8988T (cell line): ENCODE data around the gene ABCA9.
"Not testable (repeated sequence)": the region's sequence is repeated elsewhere in the genome, so short reads cannot be mapped to it uniquely, and the experiment has no call there.

Experiments
- DNase-seq: peaks from one replicate; pipeline ENCODE4 v3.0.0; 2011

The ABCA9 gene

DNA sequence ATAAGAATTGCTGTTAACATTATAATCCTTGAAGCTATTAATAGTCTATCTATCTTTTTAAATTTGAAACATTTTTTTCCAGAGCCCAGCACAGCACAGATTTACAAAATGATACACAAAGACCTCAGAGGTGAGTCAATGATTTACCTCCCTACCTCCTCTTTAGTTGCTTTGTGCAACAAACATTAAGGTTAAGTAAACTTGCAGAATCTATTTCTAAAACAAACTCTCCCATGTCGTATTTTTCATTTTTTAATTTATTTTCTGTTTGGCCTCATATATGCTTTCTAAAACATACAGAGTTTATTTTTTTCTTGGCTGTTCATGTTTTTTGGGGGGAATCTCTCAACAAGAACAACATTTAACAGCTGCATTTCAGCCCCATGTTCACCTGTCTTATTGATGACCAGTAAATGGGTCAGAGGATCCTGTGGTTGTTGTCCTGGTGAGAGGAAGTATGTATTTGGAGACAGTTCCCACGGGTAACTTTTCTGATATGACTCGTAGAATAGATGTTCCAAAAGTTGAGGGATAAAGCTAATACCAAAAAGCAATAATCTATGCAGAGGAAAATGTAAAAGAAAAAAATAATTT, 42.6 kb downstream of the ABCA9 start:
- DNase-seq: no peak

DNA sequence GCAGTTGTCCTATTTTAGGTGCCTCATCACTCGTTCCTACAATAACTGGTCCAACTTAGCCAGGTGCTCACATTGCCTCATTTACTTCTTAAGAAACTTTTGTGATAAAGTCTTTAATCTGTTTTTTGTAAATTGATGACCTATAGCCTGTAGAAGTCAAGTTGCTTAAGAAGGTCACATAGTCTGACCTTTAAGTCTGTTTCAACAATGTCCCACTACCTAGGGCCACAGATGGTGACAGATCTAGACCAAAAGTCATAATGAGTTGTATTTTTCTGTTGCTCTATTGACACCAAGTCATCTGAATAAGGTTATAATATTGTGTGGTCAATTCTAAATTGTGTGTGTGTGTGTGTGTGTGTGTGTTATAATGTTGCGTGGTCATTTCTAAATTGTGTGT, 45.1 kb downstream of the ABCA9 start:
- DNase-seq: no peak

- DNase-seq: no peak
Observed at GRCh38 chr17:69012895-69013805, 47.6 kb downstream of the ABCA9 start.

GRCh38 chr17:69009930-69010329, 50.8 kb downstream of the ABCA9 start:
- no peak for DNase-seq

- not testable (repeated sequence) for DNase-seq
Observed at GRCh38 chr17:69004759-69005158, 56.0 kb downstream of the ABCA9 start.

GRCh38 chr17:68999743-69000142, 61.0 kb downstream of the ABCA9 start:
- DNase-seq: not testable (repeated sequence)

- DNase-seq: no peak
Observed at GRCh38 chr17:68993112-68993511, 67.6 kb downstream of the ABCA9 start.

DNA sequence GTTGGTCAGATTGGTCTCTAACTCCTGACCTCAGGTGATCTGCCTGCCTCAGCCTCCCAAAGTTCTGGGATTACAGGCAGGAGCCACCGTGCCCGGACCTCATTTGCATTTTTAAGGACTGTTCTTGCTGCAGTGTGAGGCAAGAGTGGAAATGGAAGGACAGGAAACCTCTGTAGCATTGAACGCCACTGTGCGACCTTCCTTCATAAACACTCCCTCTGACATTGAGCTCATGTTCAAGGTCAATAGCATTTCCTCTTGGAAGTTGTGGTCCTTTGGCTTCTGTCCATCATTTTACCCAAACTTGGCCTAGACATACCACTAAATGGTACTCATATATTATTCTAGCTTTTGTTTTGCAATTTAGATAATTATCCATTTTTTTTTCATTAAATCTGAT, 72.8 kb downstream of the ABCA9 start:
- DNase-seq: no peak

DNA sequence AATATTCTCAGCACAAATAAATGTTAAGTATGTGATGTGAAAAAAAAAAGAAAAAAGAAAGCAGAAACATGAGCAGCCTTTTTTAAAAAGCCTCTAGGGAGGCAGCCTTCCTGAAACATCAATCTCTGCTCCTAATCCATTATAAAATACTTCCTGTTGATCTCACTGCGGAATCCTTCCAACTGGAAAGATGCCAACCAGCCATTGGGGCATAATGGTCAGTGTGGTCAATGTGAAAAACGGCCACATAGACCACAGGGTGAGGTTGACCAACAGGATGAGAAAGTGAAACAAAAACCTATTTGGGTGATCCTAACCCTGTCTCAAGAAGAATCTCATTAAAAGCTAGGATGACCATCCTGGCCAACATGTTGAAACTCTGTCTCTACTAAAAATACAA, 79.4 kb downstream of the ABCA9 start:
- DNase-seq: no peak

GRCh38 chr17:68973098-68973846, 87.5 kb downstream of the ABCA9 start:
- DNase-seq: no peak

DNA sequence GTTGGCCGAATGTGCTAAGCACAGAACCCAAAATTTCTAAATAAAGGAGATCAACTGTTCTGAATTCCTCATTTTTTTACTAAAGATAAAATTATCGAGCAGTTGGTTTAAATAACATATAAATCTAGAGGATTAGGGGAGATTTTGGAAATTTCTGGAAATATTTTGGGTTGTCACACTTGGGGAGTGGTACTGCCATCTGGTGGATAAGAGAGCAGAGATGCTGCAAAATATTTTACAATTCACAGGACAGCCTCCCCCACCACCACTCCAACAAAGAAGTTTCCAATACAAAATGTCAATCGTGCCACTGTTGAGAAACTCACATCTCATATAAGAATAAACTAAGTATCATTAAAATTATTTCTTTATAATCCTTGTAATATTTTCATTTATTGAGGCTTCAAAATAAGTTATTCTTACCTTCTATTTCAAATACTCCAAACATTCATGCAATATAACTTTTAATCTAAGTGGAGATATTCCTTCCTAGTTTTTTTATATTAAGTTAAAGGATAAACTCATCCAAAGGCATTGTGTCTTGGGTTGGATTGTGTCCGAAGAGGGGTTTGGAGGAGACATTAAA, 88.5 kb downstream of the ABCA9 start:
- no peak for DNase-seq

DNA sequence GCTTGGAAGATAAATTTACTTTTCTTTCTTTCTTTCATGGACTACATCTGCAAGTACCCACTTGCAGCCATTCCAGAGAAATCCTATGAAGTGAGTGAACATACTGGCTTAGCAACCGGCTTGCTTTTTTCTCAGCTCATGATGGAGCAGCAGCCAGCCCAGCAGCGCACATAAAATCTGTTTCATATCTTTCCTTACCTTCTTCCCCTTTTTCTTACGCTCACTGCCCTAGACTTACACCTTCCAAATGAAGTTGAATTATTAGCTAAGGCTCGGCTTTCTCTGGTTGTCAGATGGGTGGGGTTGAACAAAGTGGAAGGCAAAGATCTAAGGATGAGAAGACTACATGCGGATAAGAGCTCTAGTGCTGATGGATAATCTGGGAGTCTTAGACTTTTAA, 91.6 kb downstream of the ABCA9 start:
- DNase-seq: no peak

GRCh38 chr17:68963958-68964357, 96.8 kb downstream of the ABCA9 start:
- DNase-seq: no peak

GRCh38 chr17:68961214-68961882, 99.4 kb downstream of the ABCA9 start:
- no peak for DNase-seq

DNA sequence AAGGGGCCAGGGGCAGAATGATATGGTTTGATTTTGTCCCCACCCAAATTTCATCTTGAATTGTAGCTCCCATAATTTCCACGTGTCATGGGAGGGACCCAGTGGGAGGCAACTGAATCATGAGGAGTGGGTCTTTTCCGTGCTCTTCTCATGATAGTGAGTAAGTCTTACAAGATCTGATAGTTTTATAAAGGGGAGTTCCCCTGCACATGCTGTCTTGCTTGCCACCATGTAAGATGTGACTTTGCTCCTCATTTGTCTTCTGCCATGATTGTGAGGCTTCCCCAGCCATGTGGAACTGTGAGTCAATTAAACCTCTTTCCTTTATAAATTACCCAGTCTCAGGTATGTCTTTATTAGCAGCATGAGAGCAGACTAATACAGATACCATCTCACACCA, 101.6 kb downstream of the ABCA9 start:
- not testable (repeated sequence) for DNase-seq

DNA sequence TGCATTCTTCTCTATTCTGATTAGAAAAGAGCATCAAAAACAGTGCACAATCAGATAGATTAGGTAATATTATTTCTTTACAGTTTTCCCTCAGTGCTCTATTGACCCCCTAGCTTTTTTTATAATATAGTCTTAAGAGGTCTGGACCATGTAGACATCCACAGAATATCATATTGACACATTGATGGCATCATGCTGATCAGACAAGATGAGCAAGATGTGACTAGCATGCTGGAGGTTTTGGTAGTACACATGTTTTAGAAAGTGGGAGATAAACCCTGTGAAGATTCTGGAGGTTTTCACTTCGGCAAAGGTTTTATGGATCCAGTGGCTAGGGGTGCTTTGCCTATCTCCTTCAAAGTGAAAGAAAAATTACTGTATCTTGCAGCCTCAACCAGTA, 102.8 kb downstream of the ABCA9 start:
- DNase-seq: no peak

- DNase-seq: no peak
Observed at GRCh38 chr17:68955181-68955841, 105.4 kb downstream of the ABCA9 start, which contains the start of gene ABCA8. ABCA8 (minus strand) TSS chr17:68955392; CDS start chr17:68942034, 13,358 bp downstream.

- DNase-seq: no peak
Observed at GRCh38 chr17:68954146-68954896, 106.4 kb downstream of the ABCA9 start.

- DNase-seq: no peak
Observed at GRCh38 chr17:68953340-68953997, 107.3 kb downstream of the ABCA9 start.

- no peak for DNase-seq
Observed at GRCh38 chr17:68950725-68951124, 110.0 kb downstream of the ABCA9 start.

- DNase-seq: not testable (repeated sequence)
Observed at GRCh38 chr17:68947868-68948267, 112.9 kb downstream of the ABCA9 start.
